RWPE1 (cell line): ENCODE measurements around the gene FOXP4.

Source experiments
- CTCF ChIA-PET: fragments of 350-600 bp; sonication (Branson Sonifier 250); formaldehyde crosslinking; extraction: SDS; loops from one replicate; lab custom pipeline; 2021; lab: Yijun Ruan, JAX
- POLR2A ChIA-PET: fragments of 400-600 bp; formaldehyde crosslinking; extraction: SDS; loops from one replicate; lab custom pipeline; 2020; ENCODE audit warnings: antibody characterized with exemption; ENCODE audit not compliant: low non-redundant PET; lab: Yijun Ruan, JAX
- DNase-seq: peaks from one replicate; pipeline ENCODE4 v3.0.0; 2012; ENCODE audit warnings: low spot score
- H3K27ac ChIP-seq: fragments of 450-650 bp; 2 replicates; pipeline ENCODE4 v1.5.1; 2017
- TF ChIP-seq, protein P1 (sequence below): fragments of 450-650 bp; conservative IDR thresholded peaks from 2 replicates; pipeline ENCODE4 v1.5.1; 2017; ENCODE audit warnings: low read depth, mild to moderate bottlenecking

The FOXP4 gene

DNA sequence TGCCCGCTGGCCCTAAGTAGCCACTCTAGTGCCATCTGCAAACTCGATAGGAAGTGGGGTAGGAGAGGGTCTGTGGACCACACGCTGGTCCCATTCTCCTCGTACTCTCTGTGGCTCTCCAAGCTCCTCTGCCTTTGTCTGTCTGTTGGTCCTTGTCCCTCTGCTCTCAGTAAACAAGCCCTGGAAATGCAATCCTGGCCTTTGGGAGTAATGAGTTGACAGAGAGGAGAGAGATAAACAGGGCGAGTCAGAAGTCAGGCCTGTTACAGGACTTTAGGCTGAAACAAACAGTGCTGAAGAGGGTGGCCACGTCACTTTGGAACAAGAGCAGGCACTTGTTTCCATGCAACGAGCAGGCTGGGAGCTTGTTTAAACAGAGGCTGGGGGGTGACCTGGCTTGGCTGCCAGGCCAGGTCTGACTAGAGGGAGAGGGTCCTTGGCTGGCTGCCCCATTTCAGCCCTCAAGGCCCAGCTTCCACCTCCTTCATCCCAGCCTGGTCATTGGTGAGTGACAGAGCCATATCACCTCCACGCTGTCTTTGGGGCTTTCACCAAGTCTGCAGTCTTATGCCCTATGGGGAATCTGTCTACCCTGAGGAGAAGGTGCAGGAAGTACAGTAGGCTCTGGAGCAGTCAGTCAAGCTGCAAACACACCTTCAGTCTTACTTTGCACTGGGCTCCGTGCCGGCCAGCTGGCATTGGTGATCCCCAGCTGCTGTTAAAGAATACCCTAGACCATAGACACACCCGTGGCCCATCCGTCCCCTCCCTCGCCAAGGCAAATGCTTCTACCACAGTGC lies 22.6 kb downstream of the FOXP4 start:
- DNase-seq = no peak
- TF ChIP-seq, protein P1, sequence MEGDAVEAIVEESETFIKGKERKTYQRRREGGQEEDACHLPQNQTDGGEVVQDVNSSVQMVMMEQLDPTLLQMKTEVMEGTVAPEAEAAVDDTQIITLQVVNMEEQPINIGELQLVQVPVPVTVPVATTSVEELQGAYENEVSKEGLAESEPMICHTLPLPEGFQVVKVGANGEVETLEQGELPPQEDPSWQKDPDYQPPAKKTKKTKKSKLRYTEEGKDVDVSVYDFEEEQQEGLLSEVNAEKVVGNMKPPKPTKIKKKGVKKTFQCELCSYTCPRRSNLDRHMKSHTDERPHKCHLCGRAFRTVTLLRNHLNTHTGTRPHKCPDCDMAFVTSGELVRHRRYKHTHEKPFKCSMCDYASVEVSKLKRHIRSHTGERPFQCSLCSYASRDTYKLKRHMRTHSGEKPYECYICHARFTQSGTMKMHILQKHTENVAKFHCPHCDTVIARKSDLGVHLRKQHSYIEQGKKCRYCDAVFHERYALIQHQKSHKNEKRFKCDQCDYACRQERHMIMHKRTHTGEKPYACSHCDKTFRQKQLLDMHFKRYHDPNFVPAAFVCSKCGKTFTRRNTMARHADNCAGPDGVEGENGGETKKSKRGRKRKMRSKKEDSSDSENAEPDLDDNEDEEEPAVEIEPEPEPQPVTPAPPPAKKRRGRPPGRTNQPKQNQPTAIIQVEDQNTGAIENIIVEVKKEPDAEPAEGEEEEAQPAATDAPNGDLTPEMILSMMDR = no peak
- ChIA-PET POLR2A (no interaction called here), CTCF (no interaction called here)
- H3K27ac ChIP-seq = no peak overlapping the region

GRCh38 chr6:41570259-41570615 lies 24.1 kb downstream of the FOXP4 start:
- POLR2A ChIA-PET = no interaction called here
- CTCF ChIA-PET = no interaction called here
- H3K27ac ChIP-seq = no peak overlapping the region
- TF ChIP-seq, protein P1 = no peak
- no peak for DNase-seq

GRCh38 chr6:41571021-41571780 lies 25.0 kb downstream of the FOXP4 start:
- DNase-seq = no peak
- POLR2A ChIA-PET = no interaction called here
- TF ChIP-seq, protein P1 = no peak
- 0 out of 2 replicates have a peak overlapping the region, but pooled peaks have one; percentile 7 for H3K27ac ChIP-seq
- CTCF ChIA-PET = no interaction called here

DNA sequence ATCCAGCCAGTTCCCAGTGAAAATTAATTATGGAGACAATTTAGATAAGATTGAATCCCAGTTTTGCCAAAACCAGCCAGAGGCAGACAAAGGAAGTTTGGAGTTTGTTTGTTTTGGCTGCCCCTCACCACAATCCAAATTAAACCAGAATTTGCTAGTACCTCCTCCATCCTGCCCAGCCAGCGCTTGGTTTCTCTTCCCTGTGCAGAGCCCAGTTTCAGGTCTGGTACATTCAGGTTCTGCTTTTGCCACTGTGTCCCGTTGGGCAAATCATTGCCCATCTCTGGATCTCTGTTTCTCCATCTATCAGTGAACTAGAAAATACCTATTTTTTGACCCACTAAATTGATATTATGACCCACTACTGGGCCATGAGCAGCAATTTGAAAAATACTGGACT lies 26.4 kb downstream of the FOXP4 start:
- TF ChIP-seq, protein P1 = no peak
- no peak overlapping the region for H3K27ac ChIP-seq
- DNase-seq = no peak
- ChIA-PET POLR2A (no interaction called here), CTCF (no interaction called here)

GRCh38 chr6:41573276-41573675 lies 27.1 kb downstream of the FOXP4 start:
- H3K27ac ChIP-seq = no peak overlapping the region
- ChIA-PET POLR2A (no interaction called here), CTCF (no interaction called here)
- TF ChIP-seq, protein P1 = no peak
- no peak for DNase-seq

- CTCF ChIA-PET = no interaction called here
- no peak for DNase-seq
Measured at GRCh38 chr6:41573985-41574384, 27.8 kb downstream of the FOXP4 start.

More at GRCh38 chr6:41573985-41574384, 27.8 kb downstream of the FOXP4 start:
- TF ChIP-seq, protein P1 = no peak
- POLR2A ChIA-PET = no interaction called here
- no peak overlapping the region for H3K27ac ChIP-seq
